HAP-1 (cell line): Measurements from ENCODE around the gene PFKFB2.

ENCODE experiments used
- DNase-seq, 2 experiments: peaks; one replicate each; pipeline ENCODE4 v3.0.0-alpha.2; 2016 to 2020; ENCODE audit warnings: low spot score in 2 of 2
- H3K27me3 ChIP-seq: fragments of 250-450 bp; sonication (Bioruptor Pico); 2 replicates; pipeline ENCODE4 v1.5.1; 2020; ENCODE audit warnings: low read depth, mild to moderate bottlenecking, moderate library complexity
- H3K36me3 ChIP-seq: fragments of 250-450 bp; sonication (Bioruptor Pico); replicated peaks from 2 replicates; pipeline ENCODE4 v1.5.1; 2020; ENCODE audit warnings: mild to moderate bottlenecking
- H3K4me1 ChIP-seq: fragments of 250-450 bp; sonication (Bioruptor Pico); 2 replicates; pipeline ENCODE4 v1.5.1; 2020; ENCODE audit warnings: mild to moderate bottlenecking
- H3K4me3 ChIP-seq: fragments of 250-450 bp; sonication (Bioruptor Pico); 2 replicates; pipeline ENCODE4 v1.5.1; 2020; ENCODE audit warnings: mild to moderate bottlenecking, moderate library complexity
- H3K9me3 ChIP-seq: fragments of 250-450 bp; sonication (Bioruptor Pico); 2 replicates; pipeline ENCODE4 v1.5.1; 2020; ENCODE audit warnings: mild to moderate bottlenecking, moderate library complexity
- in situ Hi-C: fragments of 300-500 bp; cut with MboI; formaldehyde crosslinking; loops from 3 replicates; pipeline ENCODE4 v1.14.3; 2020; ENCODE audit warnings: low sequenced_read_pairs, inconsistent platforms, mixed read lengths

The PFKFB2 gene

GRCh38 chr1:207088701-207089626 lies 35.9 kb downstream of the PFKFB2 start, which contains the start of gene C4BPB:
C4BPB (plus strand) TSS chr1:207088860; CDS start chr1:207089532, 672 bp downstream.
- H3K4me3 ChIP-seq, result no peak within 1 kb of the TSS
- in situ Hi-C loops, result loop anchor here (25.0 kb wide), 1 partner anchor 323 kb away; no protein-coding TSS in a partner anchor

GRCh38 chr1:207089627-207090355 lies 36.7 kb downstream of the PFKFB2 start:
- in situ Hi-C loops, result loop anchor here (25.0 kb wide), 1 partner anchor 323 kb away; no protein-coding TSS in a partner anchor
- peaks cover 3% of the 10 kb centered on the region for H3K4me1 ChIP-seq
- no peak overlapping the region for H3K4me3 ChIP-seq
- H3K9me3 ChIP-seq, result no peaks in the 10 kb centered on the region
- no peak for DNase-seq
- no peaks in the 10 kb centered on the region; the same call in 1 of the 2 replicates for H3K27me3 ChIP-seq
- no peaks in the 10 kb centered on the region for H3K36me3 ChIP-seq

More at GRCh38 chr1:207088701-207089626, 35.9 kb downstream of the PFKFB2 start, which contains the start of gene C4BPB:
- H3K27me3 ChIP-seq, result no peaks in the 10 kb centered on the region; the same call in 1 of the 2 replicates
- H3K36me3 ChIP-seq, result no peaks in the 10 kb centered on the region
- no peak for DNase-seq
- H3K9me3 ChIP-seq, result no peaks in the 10 kb centered on the region
- peaks cover 7% of the 10 kb centered on the region for H3K4me1 ChIP-seq

GRCh38 chr1:207091200-207091908 lies 38.3 kb downstream of the PFKFB2 start:
- Histone ChIP-seq H3K4me3 (no peak overlapping the region), H3K27me3 (no peaks in the 10 kb centered on the region; the same call in 1 of the 2 replicates), H3K36me3 (no peaks in the 10 kb centered on the region), H3K4me1 (no peaks in the 10 kb centered on the region; the same call in none of the 2 replicates), H3K9me3 (no peaks in the 10 kb centered on the region)
- DNase-seq, result no peak
- in situ Hi-C loops, result loop anchor here (25.0 kb wide), 1 partner anchor 321 kb away; no protein-coding TSS in a partner anchor

- no peak for DNase-seq
- Histone ChIP-seq H3K36me3 (no peaks in the 10 kb centered on the region), H3K4me3 (no peak overlapping the region), H3K4me1 (no peaks in the 10 kb centered on the region; the same call in 1 of the 2 replicates), H3K27me3 (no peaks in the 10 kb centered on the region; the same call in 1 of the 2 replicates), H3K9me3 (no peaks in the 10 kb centered on the region)
- in situ Hi-C loops, result loop anchor here (25.0 kb wide), 1 partner anchor 318 kb away; no protein-coding TSS in a partner anchor
Measured at GRCh38 chr1:207093944-207094343, 40.9 kb downstream of the PFKFB2 start.

GRCh38 chr1:207097871-207098324 lies 44.8 kb downstream of the PFKFB2 start:
- in situ Hi-C loops, result loop anchor here (25.0 kb wide), 1 partner anchor 314 kb away; no protein-coding TSS in a partner anchor
- no peaks in the 10 kb centered on the region for H3K36me3 ChIP-seq
- H3K9me3 ChIP-seq, result no peaks in the 10 kb centered on the region; the same call in 1 of the 2 replicates
- no peak for DNase-seq
- no peaks in the 10 kb centered on the region for H3K4me1 ChIP-seq
- H3K27me3 ChIP-seq, result no peaks in the 10 kb centered on the region; the same call in 1 of the 2 replicates
- H3K4me3 ChIP-seq, result no peak overlapping the region

GRCh38 chr1:207101720-207102119 lies 48.6 kb downstream of the PFKFB2 start:
- Histone ChIP-seq H3K36me3 (no peaks in the 10 kb centered on the region), H3K27me3 (no peaks in the 10 kb centered on the region; the same call in 1 of the 2 replicates), H3K4me1 (no peaks in the 10 kb centered on the region), H3K9me3 (no peaks in the 10 kb centered on the region; the same call in 1 of the 2 replicates), H3K4me3 (no peak overlapping the region)
- in situ Hi-C loops, result no loop called here
- no peak for DNase-seq

- no peak overlapping the region for H3K4me3 ChIP-seq
- DNase-seq, result no peak
- no peaks in the 10 kb centered on the region; the same call in 1 of the 2 replicates for H3K9me3 ChIP-seq
- H3K27me3 ChIP-seq, result no peaks in the 10 kb centered on the region; the same call in 1 of the 2 replicates
- no peaks in the 10 kb centered on the region for H3K4me1 ChIP-seq
- H3K36me3 ChIP-seq, result no peaks in the 10 kb centered on the region
- in situ Hi-C loops, result no loop called here
Measured at GRCh38 chr1:207102146-207102545, 49.1 kb downstream of the PFKFB2 start.

GRCh38 chr1:207102659-207103058 lies 49.6 kb downstream of the PFKFB2 start:
- in situ Hi-C loops, result no loop called here
- Histone ChIP-seq H3K4me1 (no peaks in the 10 kb centered on the region), H3K4me3 (no peak overlapping the region), H3K27me3 (no peaks in the 10 kb centered on the region; the same call in 1 of the 2 replicates), H3K36me3 (no peaks in the 10 kb centered on the region), H3K9me3 (no peaks in the 10 kb centered on the region; the same call in 1 of the 2 replicates)
- no peak for DNase-seq

- DNase-seq, result no peak
Measured at GRCh38 chr1:207103892-207104373, 50.9 kb downstream of the PFKFB2 start, which contains the start of gene C4BPA. C4BPA (plus strand) TSS chr1:207104233; CDS start chr1:207113026, 8,793 bp downstream.

GRCh38 chr1:207109004-207109403 lies 55.9 kb downstream of the PFKFB2 start:
- Histone ChIP-seq H3K9me3 (no peaks in the 10 kb centered on the region), H3K36me3 (no peaks in the 10 kb centered on the region), H3K4me1 (no peaks in the 10 kb centered on the region), H3K27me3 (no peaks in the 10 kb centered on the region), H3K4me3 (no peak overlapping the region)
- DNase-seq, result no peak
- in situ Hi-C loops, result no loop called here

More at GRCh38 chr1:207103892-207104373, 50.9 kb downstream of the PFKFB2 start, which contains the start of gene C4BPA:
- Histone ChIP-seq H3K27me3 (no peaks in the 10 kb centered on the region; the same call in 1 of the 2 replicates), H3K4me1 (no peaks in the 10 kb centered on the region), H3K9me3 (no peaks in the 10 kb centered on the region; the same call in 1 of the 2 replicates), H3K4me3 (no peak within 1 kb of the TSS), H3K36me3 (no peaks in the 10 kb centered on the region)
- in situ Hi-C loops, result no loop called here

- in situ Hi-C loops, result no loop called here
- no peaks in the 10 kb centered on the region for H3K9me3 ChIP-seq
Measured at GRCh38 chr1:207112616-207113296, 59.7 kb downstream of the PFKFB2 start.

GRCh38 chr1:207115269-207115668 lies 62.2 kb downstream of the PFKFB2 start:
- in situ Hi-C loops, result no loop called here
- no peak overlapping the region for H3K4me3 ChIP-seq
- H3K4me1 ChIP-seq, result no peaks in the 10 kb centered on the region
- DNase-seq, result no peak
- H3K9me3 ChIP-seq, result no peaks in the 10 kb centered on the region
- no peaks in the 10 kb centered on the region for H3K36me3 ChIP-seq
- no peaks in the 10 kb centered on the region for H3K27me3 ChIP-seq

More at GRCh38 chr1:207112616-207113296, 59.7 kb downstream of the PFKFB2 start:
- Histone ChIP-seq H3K36me3 (no peaks in the 10 kb centered on the region), H3K27me3 (no peaks in the 10 kb centered on the region), H3K4me3 (no peak overlapping the region), H3K4me1 (no peaks in the 10 kb centered on the region)
- DNase-seq, result no peak
